Measurements from ENCODE around the gene NCOA7.
"Not testable (repeated sequence)": the region's sequence is repeated elsewhere in the genome, so short reads cannot be mapped to it uniquely, and the experiment has no call there.

NCOA7 gene

GRCh38 chr6:125791820-125792165, 1.0 kb downstream of the NCOA7 start:
- DNase-seq (ENCODE audit: low read depth in 2 of 2, low spot score in 1 of 2), result no peak

- DNase-seq (ENCODE audit: low read depth in 2 of 2, low spot score in 1 of 2), result no peak
Measured at GRCh38 chr6:125792172-125792571, 1.4 kb downstream of the NCOA7 start.

GRCh38 chr6:125792680-125793079, 1.9 kb downstream of the NCOA7 start:
- no peak for DNase-seq (ENCODE audit: low read depth in 2 of 2, low spot score in 1 of 2)

GRCh38 chr6:125793280-125793679, 2.5 kb downstream of the NCOA7 start:
- no peak for DNase-seq (ENCODE audit: low read depth in 2 of 2, low spot score in 1 of 2)

GRCh38 chr6:125793863-125794262, 3.1 kb downstream of the NCOA7 start:
- no peak for DNase-seq (ENCODE audit: low read depth in 2 of 2, low spot score in 1 of 2)

- DNase-seq (ENCODE audit: low read depth in 2 of 2, low spot score in 1 of 2), result no peak
Measured at GRCh38 chr6:125794342-125795137, 3.8 kb downstream of the NCOA7 start.

- no peak for DNase-seq (ENCODE audit: low read depth in 2 of 2, low spot score in 1 of 2)
Measured at GRCh38 chr6:125795301-125795700, 4.5 kb downstream of the NCOA7 start.

- no peak for DNase-seq (ENCODE audit: low read depth in 2 of 2, low spot score in 1 of 2)
Measured at GRCh38 chr6:125797120-125797885, 6.5 kb downstream of the NCOA7 start.

- no peak for DNase-seq (ENCODE audit: low read depth in 2 of 2, low spot score in 1 of 2)
Measured at GRCh38 chr6:125797886-125798444, 7.2 kb downstream of the NCOA7 start.

- DNase-seq (ENCODE audit: low read depth in 2 of 2, low spot score in 1 of 2), result no peak
Measured at GRCh38 chr6:125798734-125799508, 8.2 kb downstream of the NCOA7 start.

GRCh38 chr6:125802383-125802782, 11.6 kb downstream of the NCOA7 start:
- DNase-seq (ENCODE audit: low read depth in 2 of 2, low spot score in 1 of 2), result no peak

GRCh38 chr6:125802943-125803377, 12.2 kb downstream of the NCOA7 start:
- no peak for DNase-seq (ENCODE audit: low read depth in 2 of 2, low spot score in 1 of 2)

- no peak for DNase-seq (ENCODE audit: low read depth in 2 of 2, low spot score in 1 of 2)
Measured at GRCh38 chr6:125804264-125804663, 13.5 kb downstream of the NCOA7 start.

- DNase-seq (ENCODE audit: low read depth in 2 of 2, low spot score in 1 of 2), result not testable (repeated sequence)
Measured at GRCh38 chr6:125804866-125805425, 14.2 kb downstream of the NCOA7 start.

- no peak for DNase-seq (ENCODE audit: low read depth in 2 of 2, low spot score in 1 of 2)
Measured at GRCh38 chr6:125806813-125807212, 16.1 kb downstream of the NCOA7 start.

GRCh38 chr6:125807293-125807692, 16.5 kb downstream of the NCOA7 start:
- no peak for DNase-seq (ENCODE audit: low read depth in 2 of 2, low spot score in 1 of 2)

GRCh38 chr6:125808060-125808459, 17.3 kb downstream of the NCOA7 start:
- DNase-seq (ENCODE audit: low read depth in 2 of 2, low spot score in 1 of 2), result no peak

- DNase-seq (ENCODE audit: low read depth in 2 of 2, low spot score in 1 of 2), result no peak
Measured at GRCh38 chr6:125808591-125808990, 17.8 kb downstream of the NCOA7 start.

GRCh38 chr6:125809570-125810170, 18.9 kb downstream of the NCOA7 start:
- no peak for DNase-seq (ENCODE audit: low read depth in 2 of 2, low spot score in 1 of 2)

- no peak for DNase-seq (ENCODE audit: low read depth in 2 of 2, low spot score in 1 of 2)
Measured at GRCh38 chr6:125810445-125810844, 19.7 kb downstream of the NCOA7 start.

GRCh38 chr6:125811259-125811658, 20.5 kb downstream of the NCOA7 start:
- no peak for DNase-seq (ENCODE audit: low read depth in 2 of 2, low spot score in 1 of 2)
